IPS-NIHi11 (cell line): ENCODE data around the gene ATXN10.
A peak's percentile ranks its signal among the peaks of the same experiment; 100 is the strongest.

ENCODE experiments used
- DNase-seq: peaks from one replicate; pipeline ENCODE4 v3.0.0; 2012; ENCODE audit warnings: mixed read lengths, low spot score

ATXN10 gene

GRCh38 chr22:45860201-45860600 is 188.6 kb downstream of the ATXN10 start:
- DNase-seq: no peak

- no peak for DNase-seq
Observed at GRCh38 chr22:45861259-45861658, 189.6 kb downstream of the ATXN10 start.

GRCh38 chr22:45863981-45864751 is 192.5 kb downstream of the ATXN10 start:
- DNase-seq: peak; percentile 79

- DNase-seq: no peak
Observed at GRCh38 chr22:45864959-45865476, 193.4 kb downstream of the ATXN10 start.

GRCh38 chr22:45865561-45866125 is 194.0 kb downstream of the ATXN10 start:
- DNase-seq: peak; percentile 45

GRCh38 chr22:45866126-45866645 is 194.6 kb downstream of the ATXN10 start:
- no peak for DNase-seq

- no peak for DNase-seq
Observed at GRCh38 chr22:45866646-45867117, 195.0 kb downstream of the ATXN10 start.

GRCh38 chr22:45867118-45867905 is 195.7 kb downstream of the ATXN10 start:
- peak; percentile 82 for DNase-seq

- DNase-seq: no peak
Observed at GRCh38 chr22:45867906-45868555, 196.4 kb downstream of the ATXN10 start.

- DNase-seq: no peak
Observed at GRCh38 chr22:45868571-45869339, 197.1 kb downstream of the ATXN10 start.

GRCh38 chr22:45869340-45869847 is 197.8 kb downstream of the ATXN10 start:
- no peak for DNase-seq

GRCh38 chr22:45870011-45870410 is 198.4 kb downstream of the ATXN10 start:
- DNase-seq: no peak

- DNase-seq: no peak
Observed at GRCh38 chr22:45871721-45872120, 200.1 kb downstream of the ATXN10 start.

GRCh38 chr22:45872659-45873263 is 201.1 kb downstream of the ATXN10 start:
- DNase-seq: no peak

- DNase-seq: no peak
Observed at GRCh38 chr22:45876136-45877035, 204.8 kb downstream of the ATXN10 start.

- no peak for DNase-seq
Observed at GRCh38 chr22:45877036-45877380, 205.4 kb downstream of the ATXN10 start.

GRCh38 chr22:45877651-45878050 is 206.0 kb downstream of the ATXN10 start:
- no peak for DNase-seq

- DNase-seq: no peak
Observed at GRCh38 chr22:45878051-45878781, 206.6 kb downstream of the ATXN10 start.
